Spleen (tissue), 7 donors: ENCODE results near the gene OR13J1.

ENCODE experiments used
- CTCF ChIP-seq, 11 experiments: fragments of 200-600 bp in 7 of 11; fragments of 450-650 bp in 4 of 11; sonication (generic) in 4 of 11; IDR thresholded peaks in 8 of 11; conservative IDR thresholded peaks in 3 of 11; 1 replicate in 7 of 11; 2 replicates in 4 of 11; pipeline versions ENCODE4 v1.4.0 to v1.8.0; 2016 to 2021; ENCODE audit warnings: antibody characterized with exemption in 11 of 11, inconsistent platforms in 4 of 11, mild to moderate bottlenecking in 1 of 11
- POLR2A ChIP-seq, 3 donors: fragments of 450-650 bp; IDR thresholded peaks; one replicate each; pipeline ENCODE4 v1.5.1; 2017; ENCODE audit warnings: antibody characterized with exemption in 3 of 3, mild to moderate bottlenecking in 1 of 3
- POLR2AphosphoS5 ChIP-seq, 3 donors: sonication (generic); formaldehyde crosslinking; IDR thresholded peaks; one replicate each; pipeline ENCODE4 v1.5.1; 2017; ENCODE audit warnings: antibody characterized with exemption in 3 of 3
- donor health status: DM: no; HTN: no; CAD: no; lungs with moderate emphysema.
- donor health status: DM: no; HTN: no; CAD: no.
- donor health status: DM: no; HTN: no; CAD: no.

GRCh38 chr9:35904338-35904737, 34.1 kb upstream of the OR13J1 start:
- no peak for TF ChIP-seq CTCF (IDR thresholded peaks at IDR 0.05 in 8 of 11, conservative IDR thresholded peaks at IDR 0.05 in 3 of 11)
- no peak for TF ChIP-seq POLR2AphosphoS5 (IDR thresholded peaks at IDR 0.05)
- TF ChIP-seq POLR2A (IDR thresholded peaks at IDR 0.05) = no peak
